ENCODE results near the gene RAD51B.

The RAD51B gene

GRCh38 chr14:68148276-68148675 is 328.7 kb downstream of the RAD51B start:
- in situ Hi-C loops (cut with HindIII; ENCODE audit: low sequenced_read_pairs) = no loop called here
- TF ChIP-seq CTCF (IDR thresholded peaks at IDR 0.05; ENCODE audit: low read depth, low read length) = no peak
- DNase-seq (ENCODE audit: low read depth, low spot score) = peak; percentile 28
- H3K4me3 ChIP-seq (ENCODE audit: low read depth, low read length) = no peak overlapping the region

- TF ChIP-seq CTCF (IDR thresholded peaks at IDR 0.05; ENCODE audit: low read depth, low read length) = no peak
- in situ Hi-C loops (cut with HindIII; ENCODE audit: low sequenced_read_pairs) = no loop called here
- no peak overlapping the region for H3K4me3 ChIP-seq (ENCODE audit: low read depth, low read length)
- no peak for DNase-seq (ENCODE audit: low read depth, low spot score)
Measured at GRCh38 chr14:68148763-68149162, 329.2 kb downstream of the RAD51B start.

DNA sequence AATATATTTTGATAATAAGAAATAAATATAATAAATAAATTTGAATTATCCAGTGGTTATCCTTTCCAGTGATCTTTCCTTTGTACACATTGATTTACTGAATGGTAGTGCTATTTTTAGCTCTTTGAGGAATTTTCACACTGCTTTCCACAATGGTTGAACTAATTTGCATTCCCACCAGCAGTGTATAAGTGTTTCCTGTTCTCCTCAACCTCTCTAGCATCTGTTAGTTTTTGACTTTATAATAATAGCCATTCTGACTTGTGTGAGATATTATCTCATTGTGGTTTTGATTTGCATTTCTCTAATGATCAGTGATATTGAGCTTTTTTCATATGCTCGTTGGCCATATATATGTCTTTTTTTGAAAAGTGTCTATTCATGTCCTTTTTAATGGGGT is 333.7 kb downstream of the RAD51B start:
- DNase-seq (ENCODE audit: low read depth, low spot score) = no peak
- H3K4me3 ChIP-seq (ENCODE audit: low read depth, low read length) = no peak overlapping the region
- in situ Hi-C loops (cut with HindIII; ENCODE audit: low sequenced_read_pairs) = no loop called here
- TF ChIP-seq CTCF (IDR thresholded peaks at IDR 0.05; ENCODE audit: low read depth, low read length) = no peak

GRCh38 chr14:68154275-68154674 is 334.7 kb downstream of the RAD51B start:
- no peak overlapping the region for H3K4me3 ChIP-seq (ENCODE audit: low read depth, low read length)
- TF ChIP-seq CTCF (IDR thresholded peaks at IDR 0.05; ENCODE audit: low read depth, low read length) = no peak
- in situ Hi-C loops (cut with HindIII; ENCODE audit: low sequenced_read_pairs) = no loop called here
- DNase-seq (ENCODE audit: low read depth, low spot score) = no peak

DNA sequence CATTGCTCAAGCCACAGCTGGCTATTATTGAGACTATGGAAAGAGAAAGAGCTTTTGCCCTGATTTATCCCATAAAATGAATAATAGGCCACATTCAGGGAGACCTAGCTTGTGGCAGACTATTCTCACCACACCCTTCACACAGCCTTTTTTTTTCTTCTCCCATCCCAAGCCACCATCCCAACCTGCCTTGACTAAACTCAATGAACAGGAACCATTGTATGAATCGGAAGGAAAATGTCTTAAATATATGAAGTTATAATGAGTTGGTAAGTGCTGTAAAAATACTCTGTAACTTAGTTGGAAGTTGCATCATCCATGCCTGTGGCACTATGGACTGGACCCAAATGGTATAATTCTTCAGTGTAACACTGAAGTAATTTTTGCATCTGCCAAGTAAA is 338.4 kb downstream of the RAD51B start:
- peak; percentile 42 for DNase-seq (ENCODE audit: low read depth, low spot score)
- in situ Hi-C loops (cut with HindIII; ENCODE audit: low sequenced_read_pairs) = no loop called here
- H3K4me3 ChIP-seq (ENCODE audit: low read depth, low read length) = no peak overlapping the region
- TF ChIP-seq CTCF (IDR thresholded peaks at IDR 0.05; ENCODE audit: low read depth, low read length) = no peak

DNA sequence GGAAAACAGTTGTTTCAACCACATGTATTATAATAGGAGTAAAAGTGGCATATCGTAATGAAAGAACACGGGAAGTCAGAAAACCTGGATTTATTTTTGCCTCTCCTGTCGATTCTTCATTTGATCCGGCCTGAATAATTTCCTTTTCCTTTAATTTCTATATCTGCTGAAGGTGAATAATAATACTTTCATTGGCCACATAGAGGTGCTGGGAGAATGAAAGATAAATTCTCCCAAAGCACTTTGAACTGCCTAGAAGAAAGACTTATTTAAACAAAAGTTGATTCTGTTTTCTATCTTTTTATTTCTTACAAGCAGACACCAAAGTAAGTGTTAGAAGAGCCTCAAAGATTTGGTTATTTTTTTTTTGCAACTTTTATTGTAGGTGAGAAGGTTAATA is 339.1 kb downstream of the RAD51B start:
- no peak for TF ChIP-seq CTCF (IDR thresholded peaks at IDR 0.05; ENCODE audit: low read depth, low read length)
- no peak overlapping the region for H3K4me3 ChIP-seq (ENCODE audit: low read depth, low read length)
- in situ Hi-C loops (cut with HindIII; ENCODE audit: low sequenced_read_pairs) = no loop called here
- no peak for DNase-seq (ENCODE audit: low read depth, low spot score)
